Activated CD4-positive, CD25-positive, alpha-beta regulatory T cell (primary cell): ENCODE measurements around the gene ANKRD16.
A peak's percentile ranks its signal among the peaks of the same experiment; 100 is the strongest.
"Not testable (repeated sequence)": the region's sequence is repeated elsewhere in the genome, so short reads cannot be mapped to it uniquely, and the experiment has no call there.

Experiments used
- DNase-seq, 4 experiments: peaks; one replicate each; lab custom pipeline; 2025; lab: John Stamatoyannopoulos, UW

The ANKRD16 gene

DNA sequence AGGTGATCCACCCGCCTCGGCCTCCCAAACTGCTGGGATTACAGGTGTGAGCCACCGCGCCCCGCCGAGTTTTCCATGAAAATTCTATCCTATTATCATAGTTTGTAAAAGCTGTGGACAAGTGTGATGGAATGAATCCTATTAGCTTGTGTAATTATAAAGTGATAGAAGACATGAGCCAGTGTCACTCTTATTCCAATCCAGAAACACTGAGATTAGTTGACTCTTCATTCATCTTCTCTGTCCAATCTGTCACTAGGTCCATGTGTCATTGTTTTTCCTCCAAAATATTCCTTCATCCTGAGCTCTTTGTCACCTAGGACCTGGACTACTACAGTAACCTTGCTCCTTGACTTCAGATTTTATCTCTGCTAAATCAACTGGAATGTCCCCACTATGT, 13.9 kb upstream of the ANKRD16 start:
- DNase-seq, result no peak

DNA sequence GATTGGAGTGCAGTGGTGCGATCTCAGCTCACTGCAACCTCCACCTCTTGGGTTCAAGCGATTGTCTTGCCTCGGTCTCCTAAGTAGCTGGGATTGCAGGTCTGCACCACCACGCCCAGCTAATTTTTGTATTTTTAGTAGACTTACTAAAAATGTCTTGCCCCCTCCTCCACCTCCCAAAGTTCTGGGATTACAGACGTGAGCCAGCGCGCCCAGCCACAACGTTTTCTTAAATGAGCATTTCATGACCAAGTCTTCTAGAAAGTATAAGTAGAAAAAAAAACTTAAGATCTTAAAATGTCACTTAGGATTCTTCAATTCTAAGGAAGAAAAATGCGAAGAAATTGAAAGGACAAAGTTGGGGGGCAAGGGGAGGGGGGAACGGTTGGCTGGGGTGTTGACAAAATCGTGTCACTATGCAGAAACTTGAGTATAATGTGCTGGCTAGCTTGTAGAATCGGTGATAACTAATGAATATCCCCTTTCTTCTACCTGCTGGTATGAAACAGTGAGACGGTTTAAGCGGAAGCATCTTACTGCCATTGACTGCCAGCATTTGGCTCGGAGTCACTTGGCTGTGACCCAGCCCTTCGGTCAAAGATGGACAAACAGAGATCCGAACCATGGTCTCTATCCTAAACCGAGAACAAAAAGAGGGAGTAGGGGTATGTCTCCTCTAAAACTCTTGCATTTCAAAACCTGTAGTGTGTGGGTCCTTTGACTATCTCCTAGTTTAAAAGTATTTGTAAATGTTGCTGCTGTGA, 13.0 kb upstream of the ANKRD16 start:
- no peak for DNase-seq

DNA sequence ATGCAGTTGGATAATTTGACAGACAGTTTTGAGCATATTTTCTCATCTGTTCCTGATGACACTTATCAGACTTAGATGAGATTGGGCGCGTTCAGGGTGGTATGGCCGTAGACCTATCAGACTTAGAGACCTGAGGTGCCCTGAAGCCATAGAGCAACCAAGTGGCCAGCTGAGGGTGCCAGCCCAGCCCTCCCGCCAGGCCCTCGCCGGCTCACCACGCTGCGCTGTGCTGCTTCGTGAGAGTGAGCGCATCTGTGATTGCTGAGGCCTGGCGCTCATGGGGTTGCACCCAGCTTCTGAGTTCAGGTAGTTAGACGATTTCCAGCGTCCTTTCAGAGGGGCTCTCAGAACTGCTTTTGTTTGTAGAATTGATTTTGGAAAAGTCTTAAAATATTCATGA, 10.6 kb upstream of the ANKRD16 start:
- no peak for DNase-seq

DNA sequence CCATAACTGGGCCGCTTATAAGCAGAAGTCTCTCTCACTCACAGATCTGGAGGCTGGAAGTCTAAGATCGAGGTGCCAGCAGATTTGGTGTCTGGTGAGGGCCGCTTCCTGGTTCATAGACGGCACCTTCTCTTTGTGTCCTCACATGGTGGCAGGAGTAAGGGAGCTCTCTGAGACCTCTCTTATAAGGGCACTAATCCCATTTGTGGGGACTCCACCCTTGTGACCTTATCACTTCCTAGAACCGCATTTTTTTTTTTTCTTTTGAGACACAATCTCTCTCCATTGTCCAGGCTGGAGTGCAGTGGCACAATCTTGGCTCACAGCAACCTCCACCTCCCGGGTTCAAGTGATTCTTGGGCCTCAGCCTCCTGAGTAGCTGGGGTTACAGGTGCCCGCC, 8.5 kb upstream of the ANKRD16 start:
- DNase-seq, result no peak

DNA sequence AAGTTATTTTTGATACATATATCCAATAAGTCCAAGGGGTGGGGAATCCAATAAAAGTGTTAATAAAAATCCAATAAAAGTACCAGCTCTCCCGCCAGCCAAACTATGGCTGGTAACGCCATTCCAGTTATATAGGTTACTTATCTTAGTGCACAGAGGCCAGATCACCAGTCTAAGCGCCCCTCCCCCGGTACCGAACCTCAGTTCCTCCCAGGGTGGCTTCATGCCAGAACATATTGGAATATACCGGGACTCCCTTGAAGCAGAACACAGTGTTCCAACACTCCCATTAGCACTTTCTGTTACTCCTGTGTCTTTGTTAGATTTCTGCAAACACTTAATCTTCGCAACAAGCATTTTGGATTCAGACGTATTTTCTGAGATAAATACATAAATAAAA, 7.8 kb upstream of the ANKRD16 start:
- no peak for DNase-seq

DNA sequence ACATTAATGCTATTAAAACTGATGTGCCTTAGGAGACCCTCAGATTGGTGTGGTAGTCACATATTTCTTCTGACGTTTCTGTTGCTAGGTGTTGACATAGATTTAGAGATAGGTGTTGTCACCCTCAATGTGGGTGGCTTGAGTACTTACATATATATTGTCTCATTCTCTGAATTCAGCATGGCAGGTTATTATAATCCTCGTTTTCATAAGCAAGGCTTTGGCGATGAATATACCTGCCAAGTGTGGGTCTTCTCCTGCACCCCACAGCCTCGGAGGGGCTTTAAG, 7.3 kb upstream of the ANKRD16 start:
- DNase-seq, result no peak

DNA sequence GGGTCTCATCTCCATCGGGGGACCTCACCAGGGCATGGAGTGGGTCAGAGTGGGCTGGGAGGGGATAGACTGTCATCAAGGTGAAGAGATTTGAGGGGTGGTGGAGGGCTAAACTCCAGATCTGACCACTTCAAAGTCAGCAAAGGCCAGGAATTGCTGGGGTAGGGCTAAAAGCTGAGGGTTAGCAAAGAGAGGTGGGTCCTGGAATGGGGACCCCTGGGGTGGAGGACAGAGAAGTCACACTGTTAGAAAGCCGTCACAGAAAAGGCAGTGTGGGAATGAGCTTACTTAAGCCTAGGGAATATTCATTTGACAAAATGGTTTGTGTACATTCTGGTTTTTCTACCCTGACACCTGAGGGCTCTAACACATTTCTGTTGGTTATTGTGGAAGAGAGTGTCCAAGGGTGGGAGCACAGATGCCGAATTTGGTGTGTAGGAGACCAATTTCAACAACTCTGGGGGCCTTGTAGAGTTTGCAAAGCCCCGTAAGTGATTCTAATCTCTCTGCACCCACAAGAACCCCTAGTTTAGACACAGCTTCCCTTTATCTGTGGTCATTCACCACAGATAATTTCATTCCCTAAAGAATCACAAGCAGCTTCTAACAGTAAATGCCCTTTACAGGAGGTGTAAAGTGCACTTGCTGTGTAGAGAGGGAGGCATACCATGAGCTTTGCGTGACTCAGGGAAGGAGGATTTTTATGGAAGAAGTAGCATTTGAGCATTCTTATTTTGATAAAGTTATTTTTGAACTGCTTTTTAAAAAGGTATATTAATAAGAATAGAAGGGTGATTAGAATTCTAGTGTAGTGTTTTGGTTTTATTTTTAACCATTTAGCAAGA, 6.7 kb upstream of the ANKRD16 start:
- no peak for DNase-seq

DNA sequence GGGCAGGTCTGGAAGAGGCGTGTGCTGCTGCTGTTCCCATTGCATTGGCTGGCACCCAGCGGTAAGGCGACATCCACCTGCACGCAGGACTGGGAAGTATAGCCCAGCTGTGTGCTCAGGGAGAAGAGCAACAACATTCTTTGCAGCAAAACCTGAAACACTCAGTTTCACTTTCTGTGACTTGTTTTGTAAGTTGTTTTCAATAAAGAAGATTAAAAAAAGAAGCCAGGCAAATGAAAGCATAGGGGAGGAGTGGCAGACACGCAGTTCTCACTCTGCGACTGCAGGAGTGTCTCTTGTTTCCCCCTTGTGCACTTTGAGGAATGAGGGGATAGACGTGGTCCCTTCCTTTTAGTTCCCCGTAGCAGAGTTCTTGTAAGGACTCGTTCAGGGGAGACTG, 6.1 kb upstream of the ANKRD16 start:
- DNase-seq, result peak in 1 of 4 experiments; percentile 4

DNA sequence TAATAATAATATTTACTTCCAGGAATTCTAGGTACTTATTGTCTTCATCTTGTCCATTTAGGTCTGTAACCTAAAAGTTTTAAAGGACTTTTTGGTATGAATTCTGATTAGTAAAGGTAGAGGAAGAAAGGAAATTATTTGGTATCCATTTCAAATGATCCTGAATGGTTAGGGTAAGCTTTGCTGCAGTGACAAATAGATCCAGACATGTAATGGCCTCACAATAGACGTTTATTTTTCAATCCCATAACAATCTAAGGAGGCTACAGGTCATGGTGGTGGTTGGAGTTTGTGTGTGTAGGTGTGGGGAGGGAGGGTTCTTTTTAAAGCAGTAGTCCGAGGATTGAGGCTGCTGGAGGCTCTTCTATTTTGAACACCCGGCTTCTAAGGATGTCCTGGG, 5.7 kb upstream of the ANKRD16 start:
- DNase-seq, result no peak

DNA sequence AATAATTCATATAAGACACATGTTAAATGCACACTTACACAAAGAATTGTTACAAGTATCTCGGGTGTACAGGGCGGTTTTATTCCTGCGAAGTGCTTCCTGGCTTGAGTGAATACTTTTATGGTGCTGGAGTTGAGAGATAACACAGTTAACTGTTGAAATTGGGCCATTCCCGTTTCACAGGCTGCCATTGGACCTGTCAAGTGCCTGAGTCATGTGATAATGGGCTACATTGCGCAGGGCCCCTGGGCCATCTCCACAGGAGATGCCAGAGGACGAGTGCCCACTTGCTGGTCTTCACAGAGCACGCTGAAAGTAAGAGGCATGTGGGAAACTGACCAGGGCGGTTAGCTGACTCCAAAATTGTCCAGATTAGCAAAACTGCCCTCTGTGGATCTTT, 5.2 kb upstream of the ANKRD16 start:
- DNase-seq, result no peak

DNA sequence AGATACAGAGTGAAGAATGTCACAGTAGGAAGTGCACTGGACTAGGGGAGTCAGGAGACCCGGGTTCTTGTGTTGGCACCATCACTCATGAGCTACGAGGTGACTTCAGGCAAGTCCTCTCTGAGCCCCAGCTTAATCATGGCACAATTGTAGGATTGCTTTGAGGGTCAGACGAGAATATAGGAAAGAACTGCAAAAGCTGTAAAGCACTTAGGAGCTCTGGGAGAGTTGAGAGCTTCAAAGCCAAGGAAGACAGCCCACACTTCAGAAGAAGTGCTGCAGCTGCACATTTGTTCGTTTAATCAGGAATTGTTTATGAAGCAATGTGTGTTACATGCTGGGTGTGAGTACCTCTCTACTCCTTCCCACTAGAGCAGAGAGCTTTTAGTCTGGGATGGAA, 4.7 kb upstream of the ANKRD16 start:
- DNase-seq, result no peak

DNA sequence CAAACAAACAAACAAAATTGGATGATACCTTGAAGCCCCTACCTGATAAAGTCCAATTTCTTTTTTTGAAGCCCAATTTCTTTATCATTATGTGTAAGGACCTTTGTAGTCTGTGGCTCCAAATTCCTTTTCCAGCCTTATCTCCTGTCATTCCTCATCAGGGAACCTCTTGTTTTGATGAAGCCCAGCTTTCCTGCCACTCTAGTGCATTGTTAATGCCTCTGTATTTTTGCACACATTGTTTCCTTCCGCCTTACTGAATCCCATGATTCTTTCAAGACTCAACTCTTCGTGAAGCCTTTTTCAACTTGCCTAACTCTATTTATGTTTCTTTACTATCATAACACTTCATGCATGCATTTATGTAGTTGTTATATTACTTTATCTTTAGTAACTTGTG, 3.6 kb upstream of the ANKRD16 start:
- no peak for DNase-seq

DNA sequence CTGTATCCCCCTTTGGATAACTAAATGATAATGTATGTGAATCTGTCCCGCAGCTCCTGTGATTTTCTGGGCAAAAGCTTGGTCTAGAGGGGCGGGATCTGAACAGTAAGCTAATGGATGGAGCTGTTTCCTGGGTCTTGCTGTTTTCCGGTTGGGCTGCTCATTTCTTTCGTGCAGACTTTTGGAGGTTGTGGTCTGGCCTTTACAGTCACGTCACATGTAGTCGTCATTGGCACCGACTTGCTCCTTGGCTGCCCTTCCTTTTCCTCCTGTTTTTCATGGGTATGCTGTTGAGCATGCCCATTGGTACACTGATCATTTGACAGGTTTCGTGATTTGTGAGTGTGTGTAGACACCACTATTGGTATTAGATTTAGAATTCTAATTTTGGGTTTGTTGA, 2.3 kb upstream of the ANKRD16 start:
- DNase-seq, result peak in 1 of 4 experiments; percentile 5

DNA sequence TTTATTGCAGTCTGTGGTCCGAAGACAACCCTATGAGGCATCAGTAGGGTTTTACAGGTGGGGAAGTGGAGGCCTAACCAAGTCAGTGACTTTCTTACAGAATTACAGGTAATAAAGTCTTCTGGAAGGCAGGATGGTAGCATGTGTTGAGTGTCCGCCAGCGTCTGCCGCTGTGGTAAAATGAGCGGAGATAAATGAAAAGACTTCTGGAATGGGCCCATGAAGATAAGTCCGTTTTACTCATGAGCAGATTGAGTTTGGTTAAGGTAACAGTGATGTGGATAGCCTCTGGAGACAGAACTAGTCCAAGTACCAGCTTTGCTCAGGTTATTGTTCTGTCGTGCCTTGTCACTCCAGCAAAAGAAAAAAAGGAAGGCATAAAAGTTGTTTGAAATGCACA, 1.3 kb upstream of the ANKRD16 start:
- no peak for DNase-seq

DNA sequence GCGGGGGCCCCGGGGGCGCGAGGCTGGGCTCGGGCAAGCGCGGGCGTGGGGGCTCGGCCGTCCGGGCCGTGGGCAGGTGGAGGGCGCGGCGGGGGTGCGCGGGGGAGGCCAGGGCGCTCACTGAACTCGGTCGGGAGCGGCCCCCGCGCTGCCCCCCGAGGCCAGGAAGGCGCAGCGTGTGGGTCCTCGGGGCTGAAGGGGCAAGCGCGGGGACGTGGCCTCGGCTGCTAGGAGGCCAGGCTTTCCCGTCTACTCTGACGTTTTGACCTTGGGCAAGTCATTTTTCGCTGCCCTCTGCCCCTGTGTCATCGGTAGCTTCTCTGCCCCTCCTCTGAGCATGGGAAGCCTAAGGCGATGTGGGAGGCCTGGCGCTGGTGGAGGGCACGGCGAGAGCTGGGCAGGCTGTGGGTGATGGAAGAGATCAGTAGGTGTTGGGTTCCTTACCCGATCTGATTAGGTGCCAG, 791 bp upstream of the ANKRD16 start:
- DNase-seq, result peak in 1 of 4 experiments; percentile 28

DNA sequence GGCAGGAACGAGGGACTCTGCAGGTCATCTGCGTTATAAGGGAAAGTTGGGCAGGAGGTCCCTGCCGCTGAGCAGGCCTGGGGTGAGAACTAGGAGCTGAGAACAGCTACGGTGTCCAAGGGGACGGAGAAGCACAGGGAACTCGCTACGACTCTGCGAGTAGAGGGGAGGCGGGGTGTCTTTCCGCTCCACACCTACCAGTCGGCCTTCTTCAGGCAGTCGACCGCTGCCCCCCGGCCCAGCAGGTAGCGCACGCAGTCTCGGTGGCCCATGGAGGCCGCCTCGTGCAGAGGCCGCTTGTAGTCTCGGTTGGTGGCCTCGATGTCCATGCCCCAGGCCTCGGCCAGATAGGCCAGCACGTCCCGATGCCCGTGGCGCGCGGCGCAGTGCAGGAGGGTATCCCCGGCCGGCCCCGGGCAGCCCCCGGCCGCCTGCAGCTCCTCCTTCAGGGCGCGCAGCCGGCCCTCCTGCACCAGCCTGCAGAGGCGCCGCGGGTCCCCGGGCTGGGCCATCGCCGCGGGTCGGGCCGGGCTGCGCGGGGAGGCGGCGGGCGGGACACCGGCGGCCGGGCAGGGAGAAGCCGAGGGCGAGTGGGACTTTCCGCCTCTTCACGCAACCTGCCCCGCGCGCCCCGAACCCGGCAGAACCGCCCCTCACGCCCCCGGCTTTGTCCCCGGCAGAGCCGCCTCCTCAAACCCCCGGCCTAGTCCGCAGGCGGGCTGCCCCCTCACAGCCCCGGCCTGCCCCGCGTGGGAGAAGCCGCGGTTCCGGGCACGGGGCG, 660 bp downstream of the ANKRD16 start:
- peak; percentile 23 to 42 (median 30) for DNase-seq

DNA sequence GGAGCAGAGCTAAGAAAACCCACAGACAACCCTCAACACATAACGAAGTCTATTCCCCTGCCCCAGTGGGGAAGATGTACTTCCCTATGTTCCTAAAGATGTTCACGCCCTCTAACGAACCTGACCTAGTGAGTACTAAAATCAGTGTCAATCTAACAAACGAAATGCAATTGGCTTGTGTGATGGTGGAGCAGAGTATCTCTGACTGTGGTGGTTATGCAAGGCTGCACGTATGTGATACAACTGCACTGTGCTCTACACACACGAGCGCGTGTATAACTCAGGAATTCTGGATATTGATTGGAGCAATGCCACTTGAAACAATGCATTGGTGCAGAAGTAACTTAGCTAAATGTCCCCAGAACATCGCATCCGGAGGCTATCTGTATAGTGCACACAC, 1.3 kb downstream of the ANKRD16 start:
- DNase-seq, result no peak

DNA sequence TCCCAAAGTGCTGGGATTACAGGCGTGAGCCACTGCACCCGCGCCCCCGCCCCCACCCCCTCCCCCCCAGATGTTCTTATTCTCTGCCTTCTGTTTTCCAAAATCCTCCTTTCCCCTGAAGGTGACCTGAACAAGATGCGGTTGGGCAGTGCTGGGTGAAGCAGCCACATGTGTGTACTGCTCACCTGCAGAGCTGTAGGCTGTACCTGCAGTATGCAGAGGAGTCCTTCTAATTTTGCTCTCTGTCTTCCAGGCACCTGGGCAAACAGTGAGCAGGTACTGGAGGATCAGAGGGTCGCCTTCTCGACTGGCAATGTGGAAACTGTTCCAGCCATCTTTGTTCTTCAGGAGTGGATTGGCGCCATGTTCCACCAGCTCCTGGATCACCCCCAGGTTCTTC, 2.1 kb downstream of the ANKRD16 start:
- DNase-seq, result no peak

DNA sequence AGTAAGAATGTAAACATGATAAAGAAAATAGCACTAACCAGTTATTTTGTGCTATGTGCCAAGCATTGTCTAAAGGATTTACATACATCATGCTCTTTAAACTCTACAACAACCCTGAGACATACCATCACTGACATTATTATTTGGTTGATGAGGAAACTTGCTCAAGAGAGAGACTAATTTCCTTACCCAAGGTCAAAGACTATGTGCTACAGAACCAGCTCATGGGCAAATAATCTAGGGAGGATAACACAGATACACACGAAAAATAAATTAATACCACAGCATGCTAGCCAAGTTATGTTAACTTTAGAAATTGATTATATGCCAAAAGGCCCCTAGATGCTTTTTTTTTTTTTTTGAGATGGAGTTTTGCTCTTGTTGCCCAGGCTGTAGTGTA, 2.7 kb downstream of the ANKRD16 start:
- DNase-seq, result no peak

DNA sequence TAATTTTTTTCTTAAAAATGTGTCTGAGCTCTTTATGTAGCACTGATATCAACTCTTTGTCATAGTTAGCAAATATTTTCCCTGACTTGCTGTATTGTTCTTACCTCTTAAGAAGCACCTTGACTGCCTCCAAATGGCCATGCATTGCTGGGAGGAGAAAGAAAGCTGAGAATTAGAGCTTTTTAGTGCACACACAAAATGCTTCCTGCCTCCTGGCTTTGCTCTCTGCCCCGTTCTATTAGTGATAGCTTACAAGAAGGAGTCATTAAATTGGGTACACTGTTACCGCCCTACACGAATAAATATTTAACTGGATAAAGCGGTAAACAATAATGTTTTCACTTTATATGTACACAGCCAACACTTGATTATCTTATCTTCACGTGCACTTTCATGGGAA, 4.1 kb downstream of the ANKRD16 start:
- no peak for DNase-seq

DNA sequence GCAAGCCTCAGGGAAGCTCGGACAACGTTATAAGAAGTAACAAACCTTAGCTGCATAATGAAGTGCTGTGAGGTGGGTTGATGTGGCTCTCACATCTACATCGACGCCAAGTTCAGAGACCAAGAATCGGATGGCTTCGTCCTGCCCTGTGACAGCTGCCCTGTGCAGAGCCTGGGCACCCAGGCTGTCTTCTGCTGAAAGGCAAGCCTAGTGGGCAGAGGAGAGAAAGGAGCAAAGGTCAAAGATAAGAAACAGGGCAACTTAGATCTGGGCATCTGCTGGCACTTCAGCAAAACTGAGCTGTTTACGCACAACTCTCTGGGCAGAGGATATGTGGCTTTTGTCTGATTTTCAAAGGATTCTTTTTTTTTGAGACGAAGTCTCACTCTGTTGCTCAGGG, 6.7 kb downstream of the ANKRD16 start:
- no peak for DNase-seq

DNA sequence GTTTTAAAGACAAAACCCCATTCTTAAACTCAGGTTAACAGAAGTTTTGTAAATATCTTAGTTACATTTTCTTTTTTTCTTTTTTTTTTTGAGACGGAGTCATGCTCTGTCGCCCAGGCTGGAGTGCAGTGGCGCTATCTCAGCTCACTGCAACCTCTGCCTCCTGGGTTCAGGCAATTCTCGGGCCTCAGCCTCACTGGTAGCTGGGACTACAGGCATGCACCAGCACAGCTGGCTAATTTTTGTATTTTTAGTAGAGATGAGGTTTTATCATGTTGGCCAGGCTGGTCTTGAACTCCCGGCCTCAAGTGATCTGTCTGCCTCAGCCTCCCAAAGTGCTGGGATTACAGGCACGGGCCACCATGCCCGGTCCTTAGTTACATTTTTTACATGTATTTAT, 12.7 kb downstream of the ANKRD16 start:
- not testable (repeated sequence) for DNase-seq
